Activated naive CD8-positive, alpha-beta T cell treated with anti-CD3 and anti-CD28 coated beads, Interleukin-2, amount 10 ng/mL, durations not matched to agents 7 days and 5 days (primary cell): ENCODE results near the gene BRWD1. TPM values are rescaled to one million over a fixed set of nuclear protein-coding genes. Genes with fewer than 3 reads are reported as not detected.

Experiments
- ATAC-seq: fragments of 150-1000 bp; cut with Tn5 transposase; one replicate; pipeline ENCODE4 v1.10.0; 2021; ENCODE audit warnings: low read depth, moderate library complexity
- POLR2A ChIA-PET: fragments of 350-600 bp; sonication (Branson Sonifier 250); formaldehyde crosslinking; loops from one replicate; lab custom pipeline; 2021; ENCODE audit warnings: antibody characterized with exemption; lab: Charles Lee
- DNase-seq: peaks from one replicate; pipeline ENCODE4 v3.0.0; 2021
- H3K27ac Mint-ChIP-seq: one replicate; pipeline ENCODE4 v1.8.0; 2022; ENCODE audit warnings: mild to moderate bottlenecking, mixed read lengths
- H3K27me3 Mint-ChIP-seq: one replicate; pipeline ENCODE4 v1.8.0; 2022; ENCODE audit warnings: mild to moderate bottlenecking, moderate library complexity, mixed read lengths
- H3K36me3 Mint-ChIP-seq: one replicate; pipeline ENCODE4 v1.8.0; 2021; ENCODE audit warnings: mild to moderate bottlenecking, mixed read lengths
- H3K4me1 Mint-ChIP-seq: one replicate; pipeline ENCODE4 v1.8.0; 2021; ENCODE audit warnings: mixed read lengths
- H3K4me3 Mint-ChIP-seq: one replicate; pipeline ENCODE4 v1.8.0; 2022; ENCODE audit warnings: mild to moderate bottlenecking, moderate library complexity, mixed read lengths
- H3K9me3 Mint-ChIP-seq: one replicate; pipeline ENCODE4 v1.8.0; 2021; ENCODE audit warnings: mixed read lengths
- total RNA-seq, 2 experiments: library from RNA; stranded (reverse); gene quantifications; one replicate each; pipeline ENCODE4 v1.2.3, GENCODE V29; 2021

The BRWD1 gene
- total RNA-seq, 2 experiments from 2014 or later, result 53.5 to 62.9 TPM

DNA sequence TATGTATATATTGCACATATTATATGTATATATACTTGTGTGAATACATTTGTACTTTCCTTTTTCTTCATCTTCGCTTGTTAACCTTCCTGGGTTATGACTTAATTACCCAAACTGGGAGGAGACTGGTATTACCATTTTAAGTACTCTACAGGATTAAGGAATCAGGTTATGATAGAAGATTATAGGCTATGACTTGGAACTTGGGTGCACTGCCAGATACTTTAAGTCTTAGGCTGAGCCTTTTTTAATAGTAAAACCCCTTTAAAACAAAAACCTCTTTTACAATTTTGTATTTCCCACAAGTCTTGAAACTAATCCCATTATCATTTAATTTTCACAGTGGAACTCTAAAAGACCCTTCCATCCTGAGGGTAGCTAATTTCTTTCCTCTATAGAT, 6.0 kb downstream of the BRWD1 start:
- peaks cover 22% of the 10 kb centered on the region for H3K36me3 Mint-ChIP-seq
- no peaks in the 10 kb centered on the region for H3K9me3 Mint-ChIP-seq
- POLR2A ChIA-PET, result interaction anchor here (1.6 kb wide), 1 partner anchor 9 kb away, joined by 6 read pairs; no protein-coding TSS in a partner anchor
- no peaks in the 10 kb centered on the region for H3K27me3 Mint-ChIP-seq
- DNase-seq (no peak), ATAC-seq (no peak)
- H3K4me1 Mint-ChIP-seq, result peaks cover 12% of the 10 kb centered on the region
- no peak overlapping the region for H3K27ac Mint-ChIP-seq
- no peak overlapping the region for H3K4me3 Mint-ChIP-seq

DNA sequence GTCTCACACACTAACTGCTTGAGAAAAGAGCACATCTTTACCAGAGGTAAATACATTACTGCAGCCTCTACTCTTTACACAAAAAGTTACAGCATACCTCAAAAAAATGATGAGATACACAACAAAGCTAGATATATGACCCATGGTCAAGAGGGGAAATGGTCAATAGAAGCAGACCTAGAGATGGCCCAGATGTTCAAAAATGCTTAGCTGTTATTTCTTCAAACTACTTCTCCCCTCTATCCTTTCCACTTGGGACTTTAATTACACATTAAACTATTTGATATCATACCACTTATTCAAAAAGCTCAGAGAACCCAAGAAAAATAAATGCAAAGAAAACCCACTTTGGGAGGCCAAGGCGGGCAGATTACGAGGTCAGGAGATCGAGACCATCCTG, 12.8 kb downstream of the BRWD1 start:
- ATAC-seq (no peak), DNase-seq (no peak)
- POLR2A ChIA-PET, result interaction anchor here (0.7 to 1.1 kb wide), 3 partner anchors 12 to 117 kb away, joined by 3 to 4 read pairs (median 3); partner anchors contain the start of gene PSMG1
- Mint-ChIP-seq H3K9me3 (peaks cover 14% of the 10 kb centered on the region), H3K27ac (no peak overlapping the region), H3K4me3 (no peak overlapping the region), H3K4me1 (peaks cover 14% of the 10 kb centered on the region), H3K27me3 (no peaks in the 10 kb centered on the region), H3K36me3 (peaks cover 47% of the 10 kb centered on the region)

DNA sequence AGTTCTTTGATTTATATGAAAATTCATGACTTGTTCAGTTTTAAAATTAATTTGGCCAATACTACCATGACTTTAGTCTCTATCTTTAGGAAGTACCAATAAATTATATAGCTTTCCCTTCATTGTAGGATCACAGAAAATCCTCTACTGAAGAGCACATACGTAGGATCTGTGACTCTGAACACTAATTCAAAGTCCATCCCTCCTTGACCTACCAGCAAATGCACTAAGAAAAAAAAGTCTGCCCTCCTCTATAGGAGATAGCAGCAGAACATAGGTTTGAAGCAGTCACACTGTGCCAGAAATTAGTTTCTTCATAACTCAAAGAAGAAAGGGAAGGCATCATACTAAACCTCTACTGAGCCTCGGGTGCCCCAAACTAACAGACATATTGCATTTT, 16.5 kb downstream of the BRWD1 start:
- Mint-ChIP-seq H3K4me3 (no peak overlapping the region), H3K9me3 (peaks cover 14% of the 10 kb centered on the region), H3K4me1 (peaks cover 14% of the 10 kb centered on the region), H3K27ac (no peak overlapping the region), H3K27me3 (no peaks in the 10 kb centered on the region), H3K36me3 (peaks cover 61% of the 10 kb centered on the region)
- no peak for ATAC-seq
- POLR2A ChIA-PET, result no interaction called here
- no peak for DNase-seq

DNA sequence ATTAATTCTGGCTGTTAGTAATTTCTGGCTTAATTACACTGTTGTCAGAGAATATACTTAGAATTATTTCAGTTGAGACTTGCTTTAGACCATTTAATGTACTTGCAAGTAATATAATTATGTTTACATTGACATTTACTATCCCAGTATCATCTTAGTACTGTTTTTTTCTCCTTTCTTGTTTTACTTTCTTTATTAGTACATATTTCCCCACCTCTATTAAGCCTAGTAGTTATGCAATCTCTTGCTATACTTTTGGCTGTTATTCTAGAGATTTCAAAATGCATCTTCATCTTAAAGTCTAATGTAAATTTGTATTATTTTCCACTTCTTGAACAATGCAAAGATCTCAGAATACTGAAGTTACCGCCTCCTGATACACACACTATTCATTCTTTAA, 24.4 kb downstream of the BRWD1 start:
- H3K27me3 Mint-ChIP-seq, result no peaks in the 10 kb centered on the region
- H3K27ac Mint-ChIP-seq, result no peak overlapping the region
- POLR2A ChIA-PET, result no interaction called here
- DNase-seq (no peak), ATAC-seq (no peak)
- H3K36me3 Mint-ChIP-seq, result peaks cover 64% of the 10 kb centered on the region
- H3K9me3 Mint-ChIP-seq, result peaks cover 5% of the 10 kb centered on the region
- H3K4me3 Mint-ChIP-seq, result no peak overlapping the region
- H3K4me1 Mint-ChIP-seq, result no peaks in the 10 kb centered on the region

DNA sequence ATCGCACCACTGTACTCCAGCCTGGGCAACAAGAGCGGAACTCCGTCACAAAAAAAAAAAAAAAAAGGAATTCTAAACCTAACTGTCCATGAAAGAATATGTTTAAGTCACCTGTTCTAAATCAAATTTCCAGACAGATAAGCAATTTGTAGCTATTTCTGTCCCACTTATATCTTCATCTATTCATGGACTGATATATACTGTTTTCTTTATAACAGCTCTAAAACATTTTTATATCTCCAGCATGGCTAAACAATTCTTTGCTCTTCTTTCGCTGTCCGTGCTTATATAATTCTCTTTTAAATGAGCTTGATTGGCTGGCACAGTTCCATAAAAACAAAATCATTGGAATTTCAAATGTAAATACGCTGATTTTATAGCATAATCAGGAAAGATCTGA, 30.5 kb downstream of the BRWD1 start:
- no peaks in the 10 kb centered on the region for H3K27me3 Mint-ChIP-seq
- no peak for ATAC-seq
- no peak overlapping the region for H3K27ac Mint-ChIP-seq
- no peaks in the 10 kb centered on the region for H3K9me3 Mint-ChIP-seq
- no peak overlapping the region for H3K4me3 Mint-ChIP-seq
- H3K36me3 Mint-ChIP-seq, result peaks cover 24% of the 10 kb centered on the region
- no peak for DNase-seq
- POLR2A ChIA-PET, result no interaction called here
- H3K4me1 Mint-ChIP-seq, result no peaks in the 10 kb centered on the region

DNA sequence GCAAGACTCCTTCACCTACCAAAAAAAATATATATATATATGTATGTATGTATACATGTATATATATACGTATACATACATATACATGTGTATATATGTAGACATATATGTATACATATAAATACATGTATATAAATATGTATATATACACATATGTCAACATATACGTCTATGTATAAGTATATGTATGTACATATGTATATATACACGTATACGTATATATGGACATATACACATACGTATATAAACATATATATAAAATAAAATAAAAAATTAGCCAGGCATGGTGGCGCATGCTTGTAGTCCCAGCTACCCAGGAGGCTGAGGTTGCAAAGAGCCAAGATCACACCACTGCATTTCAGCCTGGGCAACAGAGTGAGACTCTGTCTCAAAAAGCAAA, 31.6 kb downstream of the BRWD1 start:
- Mint-ChIP-seq H3K4me3 (no peak overlapping the region), H3K9me3 (no peaks in the 10 kb centered on the region), H3K36me3 (peaks cover 20% of the 10 kb centered on the region), H3K4me1 (no peaks in the 10 kb centered on the region), H3K27me3 (no peaks in the 10 kb centered on the region), H3K27ac (no peak overlapping the region)
- POLR2A ChIA-PET, result no interaction called here
- ATAC-seq, result no peak
- no peak for DNase-seq

DNA sequence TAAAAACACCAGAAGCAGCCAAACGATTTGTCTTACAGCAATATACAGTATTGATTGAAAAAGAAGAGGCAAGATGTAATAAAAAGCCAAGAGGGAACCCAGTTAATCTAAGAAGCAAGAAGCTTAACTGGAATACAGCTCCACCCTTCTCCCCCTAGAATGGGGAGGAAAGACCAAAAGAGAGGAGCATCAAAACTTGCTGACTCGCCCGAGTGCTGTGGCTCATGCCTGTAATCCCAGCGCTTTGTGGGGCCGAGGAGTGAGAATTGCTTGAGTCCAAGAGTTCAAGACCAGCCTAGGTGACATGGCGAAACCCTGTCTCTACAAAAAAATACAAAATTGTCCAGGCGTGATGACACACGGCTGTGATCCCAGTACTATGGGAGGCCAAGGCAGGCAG, 32.2 kb downstream of the BRWD1 start:
- Mint-ChIP-seq H3K9me3 (no peaks in the 10 kb centered on the region), H3K4me3 (no peak overlapping the region), H3K4me1 (no peaks in the 10 kb centered on the region), H3K27ac (no peak overlapping the region), H3K36me3 (peaks cover 19% of the 10 kb centered on the region), H3K27me3 (no peaks in the 10 kb centered on the region)
- ATAC-seq (no peak), DNase-seq (no peak)
- POLR2A ChIA-PET, result no interaction called here

DNA sequence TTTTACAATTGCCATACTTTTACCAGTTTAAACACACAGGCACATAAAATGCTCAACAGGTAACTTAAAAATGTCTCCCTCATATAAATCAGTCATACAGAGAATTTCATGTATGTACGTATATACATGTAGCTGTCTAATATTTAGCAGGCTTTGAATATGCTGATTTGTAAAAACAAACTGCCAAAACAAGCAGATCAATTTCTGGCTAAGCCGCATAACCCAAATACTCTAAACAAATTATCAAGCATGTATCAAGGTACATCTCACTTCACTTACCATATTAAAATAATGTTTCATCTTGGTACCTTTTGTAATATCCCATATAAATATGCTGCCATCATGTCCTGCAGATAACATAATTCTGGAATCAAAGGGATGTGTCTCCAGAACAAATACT, 43.8 kb downstream of the BRWD1 start:
- Mint-ChIP-seq H3K36me3 (peaks cover 22% of the 10 kb centered on the region), H3K4me3 (no peak overlapping the region), H3K4me1 (no peaks in the 10 kb centered on the region), H3K27me3 (no peaks in the 10 kb centered on the region), H3K9me3 (no peaks in the 10 kb centered on the region), H3K27ac (no peak overlapping the region)
- DNase-seq (no peak), ATAC-seq (no peak)
- POLR2A ChIA-PET, result no interaction called here

DNA sequence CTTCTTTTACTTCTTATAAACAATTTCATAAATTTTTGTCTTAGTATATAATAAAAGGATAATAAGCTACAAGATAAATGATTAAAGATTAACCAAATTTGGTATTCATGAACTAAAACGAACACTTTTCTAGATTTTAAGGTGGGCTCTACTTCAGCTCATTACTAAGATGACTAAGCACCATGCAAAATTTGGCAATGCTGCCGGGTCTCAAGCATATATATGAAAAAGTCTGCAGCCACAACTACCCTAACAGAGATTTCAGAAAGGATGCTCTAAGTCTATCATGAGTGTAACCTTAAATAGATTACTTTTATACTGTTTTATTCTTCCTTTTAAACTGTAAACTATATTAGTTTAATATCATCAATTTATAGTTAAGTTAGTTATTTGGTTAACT, 47.8 kb downstream of the BRWD1 start:
- H3K4me3 Mint-ChIP-seq, result no peak overlapping the region
- no peak for ATAC-seq
- peaks cover 3% of the 10 kb centered on the region for H3K4me1 Mint-ChIP-seq
- DNase-seq, result no peak
- no peak overlapping the region for H3K27ac Mint-ChIP-seq
- no peaks in the 10 kb centered on the region for H3K9me3 Mint-ChIP-seq
- H3K27me3 Mint-ChIP-seq, result no peaks in the 10 kb centered on the region
- peaks cover 25% of the 10 kb centered on the region for H3K36me3 Mint-ChIP-seq
- POLR2A ChIA-PET, result no interaction called here

DNA sequence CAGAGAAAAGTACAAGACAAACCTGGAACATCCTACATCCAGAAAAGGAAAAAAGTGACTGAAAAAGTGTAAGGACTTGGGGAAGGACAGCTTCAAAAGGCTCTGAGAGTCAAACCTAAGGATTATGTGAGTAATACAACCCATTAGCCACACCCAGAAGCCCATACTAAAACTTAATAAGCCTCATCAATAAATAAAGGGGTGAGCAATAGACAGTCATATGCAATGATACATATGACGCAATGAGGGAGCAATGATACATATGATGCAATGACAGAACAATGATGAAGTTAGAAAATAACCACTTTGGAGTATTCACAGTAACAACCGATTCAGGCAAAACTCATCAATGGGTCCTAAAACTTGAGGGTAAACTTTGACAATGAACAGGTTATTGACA, 50.1 kb downstream of the BRWD1 start:
- no peak for ATAC-seq

DNA sequence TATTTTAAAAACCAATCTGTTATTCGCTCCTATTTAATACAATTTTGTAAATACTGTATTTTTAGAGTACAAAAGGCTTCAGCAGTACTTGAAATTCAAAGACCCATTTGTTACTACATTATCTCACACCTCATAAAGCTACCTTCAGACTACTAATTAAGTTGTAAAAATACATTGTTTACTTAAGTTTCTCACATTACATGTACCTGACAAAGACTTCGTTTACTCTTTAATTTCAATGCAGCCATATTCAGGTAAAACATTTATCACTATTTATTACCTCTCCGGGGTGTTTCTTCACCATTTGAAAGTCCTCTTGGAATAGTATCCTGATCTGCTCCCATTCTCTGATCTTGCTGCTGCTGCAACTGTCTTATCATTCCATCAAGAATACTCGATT, 55.2 kb downstream of the BRWD1 start:
- Mint-ChIP-seq H3K27me3 (no peaks in the 10 kb centered on the region), H3K27ac (no peak overlapping the region), H3K4me3 (no peak overlapping the region), H3K4me1 (peaks cover 3% of the 10 kb centered on the region), H3K36me3 (peaks cover 19% of the 10 kb centered on the region), H3K9me3 (no peaks in the 10 kb centered on the region)
- POLR2A ChIA-PET, result no interaction called here
- no peak for DNase-seq
- ATAC-seq, result no peak

More for the DNA sequence above, 50.1 kb downstream of the BRWD1 start:
- Mint-ChIP-seq H3K9me3 (no peaks in the 10 kb centered on the region), H3K27me3 (no peaks in the 10 kb centered on the region), H3K27ac (no peak overlapping the region), H3K36me3 (peaks cover 21% of the 10 kb centered on the region), H3K4me1 (peaks cover 3% of the 10 kb centered on the region), H3K4me3 (no peak overlapping the region)
- POLR2A ChIA-PET, result interaction anchor here (0.6 kb wide), 1 partner anchor 8 kb away, joined by 3 read pairs; no protein-coding TSS in a partner anchor
- no peak for DNase-seq

DNA sequence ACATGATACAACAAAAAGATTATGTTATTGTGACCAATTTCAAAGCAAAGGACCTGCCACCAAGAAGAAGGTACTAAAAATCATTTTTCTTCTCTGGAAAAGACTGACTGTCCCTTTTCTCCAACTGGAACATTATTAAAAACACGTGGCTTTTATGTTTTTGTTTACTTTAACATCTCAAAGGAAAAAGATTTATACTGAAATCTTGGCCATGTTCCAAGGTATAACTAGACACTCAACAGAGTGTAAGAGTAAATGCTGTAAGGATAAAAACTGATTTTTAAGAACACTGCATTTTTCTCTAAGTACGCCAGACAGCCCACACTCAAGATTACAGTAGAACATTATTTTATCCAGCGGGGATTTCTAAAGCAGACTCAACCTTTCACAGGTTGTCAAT, 62.1 kb downstream of the BRWD1 start:
- POLR2A ChIA-PET, result no interaction called here
- no peaks in the 10 kb centered on the region for H3K27me3 Mint-ChIP-seq
- no peaks in the 10 kb centered on the region for H3K9me3 Mint-ChIP-seq
- peaks cover 7% of the 10 kb centered on the region for H3K36me3 Mint-ChIP-seq
- no peak overlapping the region for H3K4me3 Mint-ChIP-seq
- H3K27ac Mint-ChIP-seq, result no peak overlapping the region
- ATAC-seq (no peak), DNase-seq (no peak)
- no peaks in the 10 kb centered on the region for H3K4me1 Mint-ChIP-seq

DNA sequence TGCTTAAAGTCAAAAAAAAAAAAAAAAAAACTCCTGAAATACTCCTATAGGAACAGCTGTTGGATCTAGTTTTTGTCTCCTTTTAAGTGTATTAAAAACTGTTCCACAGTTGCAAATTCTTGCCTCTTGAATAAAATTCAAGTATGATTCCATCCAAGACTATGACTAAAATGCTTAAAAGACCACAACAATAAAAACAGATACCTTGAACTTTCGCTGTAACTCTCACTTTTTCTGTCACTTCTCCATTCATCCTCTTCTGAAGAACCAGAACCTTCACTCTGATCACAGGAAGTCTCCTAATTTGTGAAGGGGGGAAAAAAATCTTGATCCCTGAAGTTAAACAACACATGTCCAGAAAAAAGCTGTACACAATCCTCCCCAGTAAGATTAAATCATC, 75.2 kb downstream of the BRWD1 start:
- DNase-seq (no peak), ATAC-seq (no peak)
- H3K9me3 Mint-ChIP-seq, result no peaks in the 10 kb centered on the region
- no peak overlapping the region for H3K27ac Mint-ChIP-seq
- peaks cover 3% of the 10 kb centered on the region for H3K4me1 Mint-ChIP-seq
- POLR2A ChIA-PET, result no interaction called here
- H3K4me3 Mint-ChIP-seq, result no peak overlapping the region
- H3K27me3 Mint-ChIP-seq, result no peaks in the 10 kb centered on the region
- peaks cover 35% of the 10 kb centered on the region for H3K36me3 Mint-ChIP-seq

DNA sequence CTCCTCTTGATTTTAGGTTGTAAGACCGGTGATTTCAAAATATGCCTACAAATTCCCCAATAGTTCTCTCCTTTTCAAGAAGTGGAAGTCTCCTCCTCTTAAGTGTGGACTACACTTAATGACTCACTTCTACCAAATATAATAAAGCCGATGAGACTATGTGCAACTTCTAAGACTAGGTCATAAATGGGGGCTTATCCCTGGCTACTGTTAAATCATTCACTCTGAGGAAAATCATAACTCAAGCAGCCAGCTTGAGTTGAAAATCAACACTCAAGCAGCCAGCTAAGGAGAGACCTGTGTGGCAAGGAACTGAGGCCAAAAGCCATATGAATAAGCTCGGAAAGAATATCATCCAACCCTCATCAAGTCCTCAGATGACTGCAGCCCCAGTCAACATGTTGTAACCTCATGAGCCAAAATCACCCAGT, 80.6 kb downstream of the BRWD1 start:
- H3K27ac Mint-ChIP-seq, result no peak overlapping the region
- no peak for ATAC-seq
- peaks cover 27% of the 10 kb centered on the region for H3K36me3 Mint-ChIP-seq

DNA sequence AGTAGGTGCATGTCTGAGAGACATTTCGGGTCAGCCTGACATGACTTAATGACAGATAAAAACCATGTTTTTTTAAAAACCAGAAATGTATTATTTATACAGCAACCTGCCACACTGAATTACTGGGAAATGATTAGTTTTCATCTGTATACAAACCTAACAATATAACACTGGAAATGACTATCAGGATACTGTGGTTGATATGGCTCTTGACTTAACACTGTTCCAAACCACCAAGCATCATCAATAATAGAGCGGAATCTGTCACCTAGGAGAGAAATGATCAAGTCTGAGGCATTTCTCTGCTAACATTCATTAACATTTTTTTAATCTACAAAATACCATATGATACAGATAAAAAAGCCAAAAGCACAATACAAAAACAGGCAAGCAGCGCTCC, 88.5 kb downstream of the BRWD1 start:
- ATAC-seq, result no peak

More for the DNA sequence above, 80.6 kb downstream of the BRWD1 start:
- POLR2A ChIA-PET, result no interaction called here
- H3K4me1 Mint-ChIP-seq, result no peaks in the 10 kb centered on the region
- H3K27me3 Mint-ChIP-seq, result no peaks in the 10 kb centered on the region
- no peaks in the 10 kb centered on the region for H3K9me3 Mint-ChIP-seq
- H3K4me3 Mint-ChIP-seq, result no peak overlapping the region
- DNase-seq, result no peak

More for the DNA sequence above, 88.5 kb downstream of the BRWD1 start:
- POLR2A ChIA-PET, result no interaction called here
- Mint-ChIP-seq H3K27ac (no peak overlapping the region), H3K4me3 (no peak overlapping the region), H3K4me1 (peaks cover 2% of the 10 kb centered on the region), H3K36me3 (peaks cover 29% of the 10 kb centered on the region), H3K9me3 (no peaks in the 10 kb centered on the region), H3K27me3 (no peaks in the 10 kb centered on the region)
- DNase-seq, result no peak
